ENCODE data around the gene GP5. TPM values are rescaled to one million over a fixed set of nuclear protein-coding genes. Genes with fewer than 3 reads are reported as not detected.

Gene GP5
- total RNA-seq, result under 1 TPM; 0.63 to 0.88 (median 0.80) TPM
- 0.92 TPM for total RNA-seq (2013)

GRCh38 chr3:194399166-194399565, at the start of gene GP5:
TSS of gene GP5 (minus strand) at chr3:194399266. CDS start at chr3:194398282, 984 bp downstream.
- Mint-ChIP-seq H3K27me3 (ENCODE audit: low read depth in 2 of 2) (peaks cover 0 to 8% of the 10 kb centered on the region in 2 donors), H3K36me3 (no peaks in the 10 kb centered on the region), H3K4me1 (peaks cover 36 to 44% of the 10 kb centered on the region in 2 donors), H3K4me3 (peak within 1 kb of the TSS; percentile 93), H3K27ac (no peak within 1 kb of the TSS), H3K9me3 (no peaks in the 10 kb centered on the region)
- H3K9me3 ChIP-seq (ENCODE audit: control insufficient read depth, insufficient read depth, low read length), result no peaks in the 10 kb centered on the region
- H3K27ac ChIP-seq (ENCODE audit: low read length), result no peak within 1 kb of the TSS
- no peaks in the 10 kb centered on the region for H3K36me3 ChIP-seq (ENCODE audit: control insufficient read depth, insufficient read depth, low read length)
- TF ChIP-seq CTCF (IDR thresholded peaks at IDR 0.05), result no peak
- H3K27me3 ChIP-seq (ENCODE audit: control insufficient read depth, insufficient read depth, low read length), result peaks cover 3% of the 10 kb centered on the region
- no peak within 1 kb of the TSS for H3K4me3 ChIP-seq (ENCODE audit: low read length)
- 25% methylated on average over 1 of the region's 2 CpGs for WGBS (ENCODE audit: insufficient coverage)
- DNase-seq, result no peak
- ATAC-seq, result no peak
- intact Hi-C loops (cut with micrococcal nuclease), result no loop called here
- H3K4me1 ChIP-seq (ENCODE audit: control insufficient read depth, insufficient read depth, low read length), result peaks cover 18% of the 10 kb centered on the region

- intact Hi-C loops (cut with micrococcal nuclease), result no loop called here
- H3K27me3 Mint-ChIP-seq (ENCODE audit: low read depth in 2 of 2), result no peaks in the 10 kb centered on the region
- peaks cover 11% of the 10 kb centered on the region for H3K36me3 Mint-ChIP-seq
- Histone ChIP-seq H3K27me3 (ENCODE audit: control insufficient read depth, insufficient read depth, low read length) (no peaks in the 10 kb centered on the region), H3K4me3 (ENCODE audit: low read length) (no peak overlapping the region), H3K9me3 (ENCODE audit: control insufficient read depth, insufficient read depth, low read length) (no peaks in the 10 kb centered on the region), H3K27ac (ENCODE audit: low read length) (no peak overlapping the region), H3K4me1 (ENCODE audit: control insufficient read depth, insufficient read depth, low read length) (no peaks in the 10 kb centered on the region), H3K36me3 (ENCODE audit: control insufficient read depth, insufficient read depth, low read length) (peaks cover 59% of the 10 kb centered on the region)
- DNase-seq, result no peak
- TF ChIP-seq CTCF (IDR thresholded peaks at IDR 0.05), result no peak
- no peaks in the 10 kb centered on the region for H3K9me3 Mint-ChIP-seq
- no peak overlapping the region for H3K27ac Mint-ChIP-seq
- no peak overlapping the region for H3K4me3 Mint-ChIP-seq
- no peaks in the 10 kb centered on the region for H3K4me1 Mint-ChIP-seq
- ATAC-seq, result no peak
- no CpG with 5 or more reads among the region's 1 CpG for WGBS (ENCODE audit: insufficient coverage)
Observed at GRCh38 chr3:194447657-194448056, 48.6 kb upstream of the GP5 start.

- 52% methylated on average over 3 of the region's 6 CpGs for WGBS (ENCODE audit: insufficient coverage)
- Mint-ChIP-seq H3K4me3 (no peak overlapping the region), H3K4me1 (no peaks in the 10 kb centered on the region), H3K9me3 (no peaks in the 10 kb centered on the region), H3K27me3 (ENCODE audit: low read depth in 2 of 2) (no peaks in the 10 kb centered on the region), H3K36me3 (peaks cover 11% of the 10 kb centered on the region), H3K27ac (no peak overlapping the region)
- DNase-seq, result no peak
- Histone ChIP-seq H3K9me3 (ENCODE audit: control insufficient read depth, insufficient read depth, low read length) (no peaks in the 10 kb centered on the region), H3K4me1 (ENCODE audit: control insufficient read depth, insufficient read depth, low read length) (no peaks in the 10 kb centered on the region), H3K27me3 (ENCODE audit: control insufficient read depth, insufficient read depth, low read length) (no peaks in the 10 kb centered on the region), H3K36me3 (ENCODE audit: control insufficient read depth, insufficient read depth, low read length) (peaks cover 56% of the 10 kb centered on the region), H3K27ac (ENCODE audit: low read length) (no peak overlapping the region), H3K4me3 (ENCODE audit: low read length) (no peak overlapping the region)
- no peak for TF ChIP-seq CTCF (IDR thresholded peaks at IDR 0.05)
- no peak for ATAC-seq
- intact Hi-C loops (cut with micrococcal nuclease), result no loop called here
Observed at GRCh38 chr3:194447161-194447560, 48.1 kb upstream of the GP5 start.

GRCh38 chr3:194446754-194447153, 47.7 kb upstream of the GP5 start:
- Histone ChIP-seq H3K27me3 (ENCODE audit: control insufficient read depth, insufficient read depth, low read length) (no peaks in the 10 kb centered on the region), H3K27ac (ENCODE audit: low read length) (no peak overlapping the region), H3K4me3 (ENCODE audit: low read length) (no peak overlapping the region), H3K4me1 (ENCODE audit: control insufficient read depth, insufficient read depth, low read length) (no peaks in the 10 kb centered on the region), H3K9me3 (ENCODE audit: control insufficient read depth, insufficient read depth, low read length) (no peaks in the 10 kb centered on the region), H3K36me3 (ENCODE audit: control insufficient read depth, insufficient read depth, low read length) (peaks cover 56% of the 10 kb centered on the region)
- peaks cover 11% of the 10 kb centered on the region for H3K36me3 Mint-ChIP-seq
- H3K27ac Mint-ChIP-seq, result no peak overlapping the region
- H3K9me3 Mint-ChIP-seq, result no peaks in the 10 kb centered on the region
- H3K4me3 Mint-ChIP-seq, result no peak overlapping the region
- DNase-seq (no peak), ATAC-seq (no peak)
- TF ChIP-seq CTCF (IDR thresholded peaks at IDR 0.05), result no peak
- no peaks in the 10 kb centered on the region for H3K4me1 Mint-ChIP-seq
- 100% methylated on average over 3 of the region's 4 CpGs for WGBS (ENCODE audit: insufficient coverage)
- H3K27me3 Mint-ChIP-seq (ENCODE audit: low read depth in 2 of 2), result no peaks in the 10 kb centered on the region
- intact Hi-C loops (cut with micrococcal nuclease), result no loop called here

All from natural killer cell (primary cell).